Measurements from ENCODE around the gene GPSM1.

The GPSM1 gene

DNA sequence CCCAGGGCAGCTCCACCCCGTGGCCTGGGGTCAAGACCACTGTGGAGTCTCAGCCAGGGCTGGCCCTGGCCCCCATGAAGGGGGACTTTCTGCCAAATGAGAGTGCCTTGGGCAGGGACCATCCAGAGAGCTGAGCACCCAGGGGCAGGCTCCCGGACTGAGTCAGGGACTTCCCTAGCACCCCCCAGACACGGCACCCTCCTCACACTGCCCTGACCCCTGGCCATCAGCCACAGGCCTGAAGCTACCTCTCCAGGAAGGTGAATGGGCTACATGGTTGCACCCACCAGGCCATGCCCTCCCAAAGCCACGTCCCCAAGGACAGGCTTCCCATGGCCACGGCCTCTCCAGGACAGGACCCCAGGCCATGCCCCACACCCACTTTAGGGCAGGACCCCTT, 32.9 kb upstream of the GPSM1 start:
- Histone ChIP-seq H3K4me1 (ENCODE audit: insufficient read depth, low read length, poor library complexity, severe bottlenecking) (no peaks in the 10 kb centered on the region), H3K4me3 (ENCODE audit: low read length, poor library complexity, severe bottlenecking) (no peak overlapping the region), H2AFZ (ENCODE audit: low read length) (no peak overlapping the region), H3F3A (ENCODE audit: low read depth) (no peaks in the 10 kb centered on the region), H3K79me2 (ENCODE audit: insufficient read depth, low read length) (no peaks in the 10 kb centered on the region), H3K9me2 (replicated peaks; ENCODE audit: low read depth, low read length) (no peaks in the 10 kb centered on the region), H3K9me3 (ENCODE audit: insufficient read depth, low read depth, low read length) (no peaks in the 10 kb centered on the region), H3K4me2 (ENCODE audit: low read depth, low read length, poor library complexity, severe bottlenecking) (no peak overlapping the region), H3K27me3 (ENCODE audit: insufficient read depth, low read length, poor library complexity, severe bottlenecking) (no peaks in the 10 kb centered on the region), H3K36me3 (ENCODE audit: insufficient read depth, low read length) (no peaks in the 10 kb centered on the region), H3K9ac (ENCODE audit: low read depth, low read length, poor library complexity, severe bottlenecking) (no peak overlapping the region), H4K20me1 (ENCODE audit: insufficient read depth, low read length, poor library complexity, severe bottlenecking) (no peaks in the 10 kb centered on the region)
- TF ChIP-seq, protein P1, sequence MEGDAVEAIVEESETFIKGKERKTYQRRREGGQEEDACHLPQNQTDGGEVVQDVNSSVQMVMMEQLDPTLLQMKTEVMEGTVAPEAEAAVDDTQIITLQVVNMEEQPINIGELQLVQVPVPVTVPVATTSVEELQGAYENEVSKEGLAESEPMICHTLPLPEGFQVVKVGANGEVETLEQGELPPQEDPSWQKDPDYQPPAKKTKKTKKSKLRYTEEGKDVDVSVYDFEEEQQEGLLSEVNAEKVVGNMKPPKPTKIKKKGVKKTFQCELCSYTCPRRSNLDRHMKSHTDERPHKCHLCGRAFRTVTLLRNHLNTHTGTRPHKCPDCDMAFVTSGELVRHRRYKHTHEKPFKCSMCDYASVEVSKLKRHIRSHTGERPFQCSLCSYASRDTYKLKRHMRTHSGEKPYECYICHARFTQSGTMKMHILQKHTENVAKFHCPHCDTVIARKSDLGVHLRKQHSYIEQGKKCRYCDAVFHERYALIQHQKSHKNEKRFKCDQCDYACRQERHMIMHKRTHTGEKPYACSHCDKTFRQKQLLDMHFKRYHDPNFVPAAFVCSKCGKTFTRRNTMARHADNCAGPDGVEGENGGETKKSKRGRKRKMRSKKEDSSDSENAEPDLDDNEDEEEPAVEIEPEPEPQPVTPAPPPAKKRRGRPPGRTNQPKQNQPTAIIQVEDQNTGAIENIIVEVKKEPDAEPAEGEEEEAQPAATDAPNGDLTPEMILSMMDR (conservative IDR thresholded peaks at IDR 0.05; ENCODE audit: low read length): no peak
- TF ChIP-seq EZH2phosphoT487 (IDR thresholded peaks at IDR 0.05; ENCODE audit: borderline replicate concordance): no peak

DNA sequence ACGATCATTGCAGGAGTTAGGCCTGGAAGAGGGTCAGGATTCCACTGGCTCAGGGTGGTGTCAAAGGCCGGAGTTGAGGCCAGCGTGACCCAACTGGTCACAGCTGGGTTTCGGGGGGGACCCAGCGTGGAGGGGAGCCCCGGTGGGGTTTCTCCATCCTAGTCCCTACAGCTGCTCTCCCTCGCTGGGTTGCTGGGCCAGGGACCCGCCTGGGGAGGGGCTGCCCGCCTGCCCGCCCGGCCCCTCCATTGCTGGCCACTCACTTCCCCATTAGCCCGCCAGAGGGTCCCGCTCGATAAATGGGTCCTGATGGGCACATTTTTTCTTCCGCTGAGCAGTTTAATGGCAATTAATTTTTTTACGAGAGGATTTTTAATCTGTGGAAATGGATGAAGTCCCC, 32.3 kb upstream of the GPSM1 start:
- Histone ChIP-seq H3K36me3 (ENCODE audit: insufficient read depth, low read length) (no peaks in the 10 kb centered on the region), H3K9me2 (replicated peaks; ENCODE audit: low read depth, low read length) (no peaks in the 10 kb centered on the region), H3K27me3 (ENCODE audit: insufficient read depth, low read length, poor library complexity, severe bottlenecking) (no peaks in the 10 kb centered on the region), H3K79me2 (ENCODE audit: insufficient read depth, low read length) (no peaks in the 10 kb centered on the region), H3K4me2 (ENCODE audit: low read depth, low read length, poor library complexity, severe bottlenecking) (no peak overlapping the region), H3K4me1 (ENCODE audit: insufficient read depth, low read length, poor library complexity, severe bottlenecking) (no peaks in the 10 kb centered on the region), H2AFZ (ENCODE audit: low read length) (no peak overlapping the region), H3K4me3 (ENCODE audit: low read length, poor library complexity, severe bottlenecking) (no peak overlapping the region), H3K9ac (ENCODE audit: low read depth, low read length, poor library complexity, severe bottlenecking) (no peak overlapping the region), H3F3A (ENCODE audit: low read depth) (no peaks in the 10 kb centered on the region), H3K9me3 (ENCODE audit: insufficient read depth, low read depth, low read length) (no peaks in the 10 kb centered on the region), H4K20me1 (ENCODE audit: insufficient read depth, low read length, poor library complexity, severe bottlenecking) (no peaks in the 10 kb centered on the region)
- TF ChIP-seq EZH2phosphoT487 (IDR thresholded peaks at IDR 0.05; ENCODE audit: borderline replicate concordance): no peak
- TF ChIP-seq, protein P1 (conservative IDR thresholded peaks at IDR 0.05; ENCODE audit: low read length): no peak

DNA sequence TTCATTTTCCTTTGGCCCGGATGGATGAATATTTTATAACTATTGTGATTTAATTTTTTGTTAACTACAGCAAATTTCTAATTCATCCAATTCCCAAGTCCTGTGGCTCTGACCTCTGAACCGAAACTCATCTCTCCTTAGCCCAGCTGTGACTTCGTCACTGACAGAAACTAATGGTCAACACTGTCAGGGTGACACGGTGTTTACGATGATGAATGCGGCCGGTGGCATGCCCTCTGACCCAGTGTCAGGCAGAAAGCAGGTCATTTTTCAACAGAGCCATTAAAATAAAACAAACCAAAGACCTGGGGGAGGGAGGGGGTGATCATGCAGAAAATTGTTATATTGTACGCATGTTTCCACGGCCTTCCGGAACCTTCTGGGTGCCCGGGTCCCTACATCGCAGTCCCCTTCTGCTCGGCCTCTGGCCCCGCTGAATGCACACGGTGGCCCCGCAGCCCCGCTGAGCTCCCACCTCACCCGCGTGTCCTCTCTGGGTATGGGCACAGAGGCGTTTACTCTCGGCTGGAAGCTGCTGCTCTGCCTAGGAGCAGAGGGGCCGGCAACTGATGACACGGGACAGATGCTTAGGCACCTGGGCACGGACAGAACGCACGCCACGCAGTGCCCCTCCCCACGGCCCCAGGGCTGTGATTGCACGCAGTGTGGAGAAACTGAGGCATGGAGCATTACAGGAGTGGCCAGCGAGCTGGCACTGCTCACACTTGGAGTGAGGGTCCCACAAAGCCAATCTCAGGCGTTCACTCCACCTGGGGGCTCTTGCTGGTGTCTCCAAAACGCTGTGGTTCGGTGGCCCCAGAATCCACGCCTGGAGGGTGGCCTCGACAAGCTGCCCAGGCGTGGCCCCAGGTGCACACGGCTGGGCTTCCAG, 31.6 kb upstream of the GPSM1 start:
- H3K4me3 ChIP-seq (ENCODE audit: low read length, poor library complexity, severe bottlenecking): no peak overlapping the region
- no peaks in the 10 kb centered on the region for H4K20me1 ChIP-seq (ENCODE audit: insufficient read depth, low read length, poor library complexity, severe bottlenecking)
- H2AFZ ChIP-seq (ENCODE audit: low read length): no peak overlapping the region
- no peaks in the 10 kb centered on the region for H3K79me2 ChIP-seq (ENCODE audit: insufficient read depth, low read length)
- H3K4me2 ChIP-seq (ENCODE audit: low read depth, low read length, poor library complexity, severe bottlenecking): no peak overlapping the region
- H3K27me3 ChIP-seq (ENCODE audit: insufficient read depth, low read length, poor library complexity, severe bottlenecking): no peaks in the 10 kb centered on the region
- no peaks in the 10 kb centered on the region for H3F3A ChIP-seq (ENCODE audit: low read depth)
- no peaks in the 10 kb centered on the region for H3K4me1 ChIP-seq (ENCODE audit: insufficient read depth, low read length, poor library complexity, severe bottlenecking)
- H3K9me2 ChIP-seq (replicated peaks; ENCODE audit: low read depth, low read length): no peaks in the 10 kb centered on the region
- H3K36me3 ChIP-seq (ENCODE audit: insufficient read depth, low read length): no peaks in the 10 kb centered on the region
- TF ChIP-seq, protein P1 (conservative IDR thresholded peaks at IDR 0.05; ENCODE audit: low read length): no peak
- TF ChIP-seq EZH2phosphoT487 (IDR thresholded peaks at IDR 0.05; ENCODE audit: borderline replicate concordance): no peak
- H3K9me3 ChIP-seq (ENCODE audit: insufficient read depth, low read depth, low read length): no peaks in the 10 kb centered on the region
- H3K9ac ChIP-seq (ENCODE audit: low read depth, low read length, poor library complexity, severe bottlenecking): no peak overlapping the region
